GM23338 (cell line): ENCODE measurements around the gene SNCB. TPM values are rescaled to one million over a fixed set of nuclear protein-coding genes. Genes with fewer than 3 reads are reported as not detected.
A peak's percentile ranks its signal among the peaks of the same experiment; 100 is the strongest.

Source experiments
- ATAC-seq: fragments of 200-7000 bp; cut with Tn5 transposase; 3 replicates; pipeline ENCODE4 v1.9.1; 2020
- DNase-seq: peaks from one replicate; pipeline ENCODE4 v3.0.0-alpha.2; 2015; ENCODE audit warnings: low spot score
- H2AFZ ChIP-seq: fragments of 200-600 bp; sonication (generic); 2 replicates; pipeline ENCODE4 v1.8.0; 2016; ENCODE audit warnings: antibody characterized with exemption, mild to moderate bottlenecking, moderate library complexity
- H3F3A ChIP-seq: fragments of 200-600 bp; sonication (generic); replicated peaks from 2 replicates; pipeline ENCODE4 v1.8.0; 2017; ENCODE audit warnings: antibody characterized with exemption, mixed run types, low read depth
- H3K27ac ChIP-seq: fragments of 200-600 bp; sonication (generic); 2 replicates; pipeline ENCODE4 v1.6.1; 2016; ENCODE audit warnings: low read depth
- H3K27me3 ChIP-seq: fragments of 200-600 bp; sonication (generic); 2 replicates; pipeline ENCODE4 v1.8.0; 2016; ENCODE audit warnings: mild to moderate bottlenecking, mixed run types, moderate library complexity; ENCODE audit not compliant: insufficient read depth
- H3K36me3 ChIP-seq: fragments of 200-600 bp; sonication (generic); 2 replicates; pipeline ENCODE4 v1.8.0; 2016; ENCODE audit warnings: mild to moderate bottlenecking; ENCODE audit not compliant: insufficient read depth
- H3K4me1 ChIP-seq: fragments of 200-600 bp; sonication (generic); 2 replicates; pipeline ENCODE4 v1.8.0; 2016; ENCODE audit warnings: mild to moderate bottlenecking, moderate library complexity; ENCODE audit not compliant: insufficient read depth
- H3K4me2 ChIP-seq: fragments of 200-600 bp; sonication (generic); 2 replicates; pipeline ENCODE4 v1.7.1; 2017; ENCODE audit warnings: mixed run types
- H3K4me3 ChIP-seq: fragments of 200-600 bp; sonication (generic); 2 replicates; pipeline ENCODE4 v1.6.1; 2016; ENCODE audit warnings: mixed run types
- H3K79me2 ChIP-seq: fragments of 200-600 bp; sonication (generic); replicated peaks from 2 replicates; pipeline ENCODE4 v1.8.0; 2017; ENCODE audit warnings: mild to moderate bottlenecking; ENCODE audit not compliant: insufficient read depth
- H3K9me2 ChIP-seq: fragments of 200-600 bp; sonication (generic); 2 replicates; pipeline ENCODE4 v1.8.0; 2017; ENCODE audit not compliant: insufficient read depth
- H4K20me1 ChIP-seq: fragments of 200-600 bp; sonication (generic); replicated peaks from 2 replicates; pipeline ENCODE4 v1.8.0; 2017; ENCODE audit warnings: mild to moderate bottlenecking; ENCODE audit not compliant: insufficient read depth
- H3K27ac Mint-ChIP-seq: 2 replicates; pipeline ENCODE4 v1.8.0; 2020; ENCODE audit warnings: inconsistent platforms, mild to moderate bottlenecking, moderate library complexity, mixed read lengths
- H3K27me3 Mint-ChIP-seq: 3 replicates; pipeline ENCODE4 v1.8.0; 2022; ENCODE audit warnings: low read depth, mild to moderate bottlenecking, moderate library complexity, mixed read lengths, inconsistent platforms; ENCODE audit not compliant: insufficient read depth, poor library complexity
- H3K36me3 Mint-ChIP-seq: 3 replicates; pipeline ENCODE4 v1.8.0; 2021; ENCODE audit warnings: low read depth, mild to moderate bottlenecking, inconsistent platforms, moderate library complexity, mixed read lengths
- H3K4me1 Mint-ChIP-seq: 3 replicates; pipeline ENCODE4 v1.8.0; 2020; ENCODE audit warnings: mild to moderate bottlenecking, inconsistent platforms, mixed read lengths
- H3K4me3 Mint-ChIP-seq: 3 replicates; pipeline ENCODE4 v1.8.0; 2021; ENCODE audit warnings: moderate library complexity, mild to moderate bottlenecking, inconsistent platforms, mixed read lengths
- H3K9me3 Mint-ChIP-seq: 3 replicates; pipeline ENCODE4 v1.8.0; 2020; ENCODE audit warnings: moderate library complexity, mild to moderate bottlenecking, inconsistent platforms, mixed read lengths
- CREB1 ChIP-seq: fragments of 250-450 bp; sonication (Bioruptor Pico); IDR thresholded peaks from 2 replicates; pipeline ENCODE4 v1.5.0; 2020; ENCODE audit warnings: low read depth, mild to moderate bottlenecking, moderate library complexity
- POLR2AphosphoS5 ChIP-seq: IDR thresholded peaks from 2 replicates; pipeline ENCODE4 v1.6.1; 2016; ENCODE audit warnings: antibody characterized with exemption, low read depth
- STAT1 ChIP-seq: IDR thresholded peaks from one replicate; pipeline ENCODE4 v1.6.1; 2016; ENCODE audit warnings: antibody characterized with exemption; ENCODE audit not compliant: unreplicated experiment
- long read RNA-seq: library from polyadenylated mRNA; unstranded; transcript quantifications from one replicate; pipeline ENCODE4 v2.0.0, GENCODE V29; 2020; ENCODE audit not compliant: unreplicated experiment
- polyA plus RNA-seq: library from polyadenylated mRNA; unstranded; fragments of >200 nt; fragmentation: Nextera tagmentation; extraction: Ambion mirVana; gene quantifications from 2 replicates; pipeline ENCODE4 v1.2.1, GENCODE V29; 2016
- total RNA-seq: library from RNA; depleted of rRNA; stranded (reverse); fragments of >200 nt; shearing (Covaris generic); gene quantifications from 2 replicates; pipeline ENCODE4 v1.2.3, GENCODE V29; 2014; rRNA removed
- TF ChIP-seq, protein P1 (sequence below), 2 experiments: fragments of 200-600 bp in 1 of 2; sonication (generic) in 1 of 2; conservative IDR thresholded peaks; 2 replicates each; pipeline versions ENCODE4 v1.5.1 to v1.6.1; 2016 to 2017; ENCODE audit warnings: antibody characterized with exemption in 2 of 2, low read depth in 2 of 2, mild to moderate bottlenecking in 2 of 2, moderate library complexity in 1 of 2
- TF ChIP-seq, protein P2 (sequence below): fragments of 250-450 bp; sonication (Bioruptor Pico); IDR thresholded peaks from 2 replicates; pipeline ENCODE4 v1.5.0; 2020; ENCODE audit warnings: mild to moderate bottlenecking, moderate library complexity

The SNCB gene
- total RNA-seq (1.8 and 3.6 TPM in 2 replicates), polyA plus RNA-seq (13.5 and 13.8 TPM in 2 replicates)
- long read RNA-seq, partial matches to known transcripts: 0 of 3 reads
- long read RNA-seq, other reads (novel, unspliced or antisense): 0 of 3 reads

DNA sequence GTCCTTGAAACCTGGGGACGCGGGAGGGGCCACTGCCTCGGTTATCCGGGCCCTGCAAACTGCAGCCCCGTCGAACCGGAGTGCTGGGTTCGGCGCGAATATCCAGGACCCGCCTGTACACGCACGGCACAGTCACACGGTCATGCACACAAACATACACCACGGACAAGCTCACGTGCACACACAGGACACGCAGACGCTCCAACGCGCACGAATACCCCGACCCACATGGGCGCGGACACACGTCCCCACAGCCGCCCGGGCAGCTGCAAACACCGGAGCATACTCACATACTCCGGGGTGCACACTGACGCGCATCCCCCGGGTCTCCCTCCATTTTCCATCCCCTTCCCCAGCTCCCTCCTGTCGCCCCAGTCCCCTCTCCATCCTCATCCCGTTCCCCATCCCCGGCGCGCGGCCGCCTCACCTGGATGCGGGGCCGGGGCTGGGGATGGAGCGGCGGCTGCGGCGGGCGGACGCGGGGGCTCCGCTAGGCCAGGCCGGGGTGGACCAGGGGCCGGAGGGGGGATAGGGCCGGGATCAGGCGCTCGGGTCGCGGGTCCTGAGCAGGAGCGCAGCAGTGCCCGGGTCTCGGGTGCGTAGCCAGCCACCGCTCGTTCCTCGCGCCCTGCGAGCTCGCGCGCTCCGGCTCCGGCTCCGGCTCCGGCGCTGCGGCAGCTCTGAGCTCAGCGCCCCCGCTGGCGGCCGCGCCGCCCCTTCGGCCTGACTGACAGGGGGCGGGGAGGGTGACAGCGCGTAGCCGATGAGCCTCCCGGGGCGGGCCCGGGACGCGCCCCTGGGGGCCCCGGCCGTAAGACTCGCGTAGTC, at the start of gene SNCB, which contains the start of gene EIF4E1B:
TSS of gene SNCB (minus strand) at position 682 of the 828 bp plus-strand sequence. CDS start 880 bp downstream, outside the sequence.
TSS of gene EIF4E1B (plus strand) at position 823 of the 828 bp plus-strand sequence. CDS start 12,113 bp downstream, outside the sequence.
- peak within 1 kb of the TSS; percentile 73 for H3K4me3 Mint-ChIP-seq
- Histone ChIP-seq H3K4me1 (peaks cover 20% of the 10 kb centered on the region), H3K4me2 (peak within 1 kb of the TSS; percentile 97), H2AFZ (peak within 1 kb of the TSS; percentile 96), H3K27me3 (peaks cover 41% of the 10 kb centered on the region), H3K4me3 (peak within 1 kb of the TSS; percentile 87), H3K36me3 (no peaks in the 10 kb centered on the region), H3K9me2 (no peaks in the 10 kb centered on the region), H3K27ac (no peak within 1 kb of the TSS), H3F3A (peaks cover 5% of the 10 kb centered on the region; the same call in 1 of the 2 replicates), H4K20me1 (peaks cover 6% of the 10 kb centered on the region; the same call in 1 of the 2 replicates), H3K79me2 (no peaks in the 10 kb centered on the region)
- peaks cover 49% of the 10 kb centered on the region for H3K27me3 Mint-ChIP-seq
- H3K27ac Mint-ChIP-seq: no peak within 1 kb of the TSS
- no peaks in the 10 kb centered on the region for H3K36me3 Mint-ChIP-seq
- peak; percentile 81 for ATAC-seq
- peak; percentile 55; the same call in 1 of the 2 replicates for TF ChIP-seq POLR2AphosphoS5
- no peak for TF ChIP-seq CREB1 (CRISPR knock-in tag)
- H3K4me1 Mint-ChIP-seq: peaks cover 45% of the 10 kb centered on the region
- peaks cover 4% of the 10 kb centered on the region; the same call in 2 of the 3 replicates for H3K9me3 Mint-ChIP-seq
- DNase-seq: peak; percentile 89

DNA sequence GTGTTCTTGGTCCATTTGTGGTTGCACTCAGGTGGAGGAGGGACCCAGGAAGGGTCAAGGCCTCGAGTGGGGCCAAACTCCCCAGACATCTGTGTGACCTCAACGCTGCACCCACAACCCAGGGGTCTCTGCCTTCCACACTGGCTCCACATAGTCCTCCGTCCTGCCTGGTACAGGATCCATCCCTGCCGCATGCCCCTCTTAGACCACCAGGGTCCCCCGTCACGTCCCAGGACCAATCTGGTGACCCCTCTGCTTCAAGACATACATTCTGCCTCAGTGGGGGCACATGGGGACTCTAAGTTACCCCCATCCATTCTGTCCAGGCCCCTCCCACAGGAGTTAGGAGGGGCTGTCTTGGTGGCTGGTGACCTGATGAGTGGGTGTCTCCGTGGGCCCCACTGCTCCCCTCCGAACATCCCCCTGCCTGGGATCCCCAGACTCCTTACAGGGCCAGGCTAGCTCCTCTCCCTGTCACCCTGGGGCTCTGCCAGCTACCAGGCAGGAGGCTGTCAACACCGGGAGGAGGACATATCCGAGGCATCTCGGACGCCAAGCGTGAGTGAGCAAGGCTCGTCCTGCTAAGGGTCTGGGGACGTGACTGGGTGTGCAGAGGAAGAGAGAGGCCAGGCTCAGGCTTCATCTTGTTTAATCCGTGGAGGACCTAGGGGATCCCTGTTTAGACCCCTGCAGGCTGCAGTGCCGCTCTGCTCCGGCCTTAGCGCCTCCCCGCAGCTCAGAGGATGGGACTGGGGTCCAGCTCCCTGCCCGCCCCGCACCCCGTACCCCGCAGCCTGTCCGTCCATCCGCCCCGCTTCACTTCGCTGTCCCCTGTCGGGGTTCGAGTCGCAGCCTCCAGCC, 49.3 kb upstream of the SNCB start:
- Mint-ChIP-seq H3K27ac (no peak overlapping the region), H3K36me3 (no peaks in the 10 kb centered on the region), H3K9me3 (no peaks in the 10 kb centered on the region; the same call in 2 of the 3 replicates), H3K27me3 (peaks cover 22% of the 10 kb centered on the region), H3K4me3 (no peak overlapping the region; the same call in 2 of the 3 replicates), H3K4me1 (peaks cover 20% of the 10 kb centered on the region)
- Histone ChIP-seq H3K9me2 (no peaks in the 10 kb centered on the region), H3F3A (no peaks in the 10 kb centered on the region), H2AFZ (peak overlapping the region; percentile 96), H3K4me1 (peaks cover 3% of the 10 kb centered on the region; the same call in 1 of the 2 replicates), H3K4me3 (peak overlapping the region; percentile 56), H3K36me3 (no peaks in the 10 kb centered on the region), H3K4me2 (peak overlapping the region; percentile 80), H3K27me3 (peaks cover 22% of the 10 kb centered on the region), H4K20me1 (no peaks in the 10 kb centered on the region), H3K27ac (no peak overlapping the region), H3K79me2 (no peaks in the 10 kb centered on the region)
- DNase-seq (peak; percentile 42), ATAC-seq (peak; percentile 66)
- TF ChIP-seq, protein P1, sequence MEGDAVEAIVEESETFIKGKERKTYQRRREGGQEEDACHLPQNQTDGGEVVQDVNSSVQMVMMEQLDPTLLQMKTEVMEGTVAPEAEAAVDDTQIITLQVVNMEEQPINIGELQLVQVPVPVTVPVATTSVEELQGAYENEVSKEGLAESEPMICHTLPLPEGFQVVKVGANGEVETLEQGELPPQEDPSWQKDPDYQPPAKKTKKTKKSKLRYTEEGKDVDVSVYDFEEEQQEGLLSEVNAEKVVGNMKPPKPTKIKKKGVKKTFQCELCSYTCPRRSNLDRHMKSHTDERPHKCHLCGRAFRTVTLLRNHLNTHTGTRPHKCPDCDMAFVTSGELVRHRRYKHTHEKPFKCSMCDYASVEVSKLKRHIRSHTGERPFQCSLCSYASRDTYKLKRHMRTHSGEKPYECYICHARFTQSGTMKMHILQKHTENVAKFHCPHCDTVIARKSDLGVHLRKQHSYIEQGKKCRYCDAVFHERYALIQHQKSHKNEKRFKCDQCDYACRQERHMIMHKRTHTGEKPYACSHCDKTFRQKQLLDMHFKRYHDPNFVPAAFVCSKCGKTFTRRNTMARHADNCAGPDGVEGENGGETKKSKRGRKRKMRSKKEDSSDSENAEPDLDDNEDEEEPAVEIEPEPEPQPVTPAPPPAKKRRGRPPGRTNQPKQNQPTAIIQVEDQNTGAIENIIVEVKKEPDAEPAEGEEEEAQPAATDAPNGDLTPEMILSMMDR (conservative IDR thresholded peaks at IDR 0.05; ENCODE audit: low read depth in 2 of 2): peak in 1 of 2 experiments; percentile 33; a peak in 1 of 4 replicates
- no peak for TF ChIP-seq STAT1
- TF ChIP-seq, protein P2, sequence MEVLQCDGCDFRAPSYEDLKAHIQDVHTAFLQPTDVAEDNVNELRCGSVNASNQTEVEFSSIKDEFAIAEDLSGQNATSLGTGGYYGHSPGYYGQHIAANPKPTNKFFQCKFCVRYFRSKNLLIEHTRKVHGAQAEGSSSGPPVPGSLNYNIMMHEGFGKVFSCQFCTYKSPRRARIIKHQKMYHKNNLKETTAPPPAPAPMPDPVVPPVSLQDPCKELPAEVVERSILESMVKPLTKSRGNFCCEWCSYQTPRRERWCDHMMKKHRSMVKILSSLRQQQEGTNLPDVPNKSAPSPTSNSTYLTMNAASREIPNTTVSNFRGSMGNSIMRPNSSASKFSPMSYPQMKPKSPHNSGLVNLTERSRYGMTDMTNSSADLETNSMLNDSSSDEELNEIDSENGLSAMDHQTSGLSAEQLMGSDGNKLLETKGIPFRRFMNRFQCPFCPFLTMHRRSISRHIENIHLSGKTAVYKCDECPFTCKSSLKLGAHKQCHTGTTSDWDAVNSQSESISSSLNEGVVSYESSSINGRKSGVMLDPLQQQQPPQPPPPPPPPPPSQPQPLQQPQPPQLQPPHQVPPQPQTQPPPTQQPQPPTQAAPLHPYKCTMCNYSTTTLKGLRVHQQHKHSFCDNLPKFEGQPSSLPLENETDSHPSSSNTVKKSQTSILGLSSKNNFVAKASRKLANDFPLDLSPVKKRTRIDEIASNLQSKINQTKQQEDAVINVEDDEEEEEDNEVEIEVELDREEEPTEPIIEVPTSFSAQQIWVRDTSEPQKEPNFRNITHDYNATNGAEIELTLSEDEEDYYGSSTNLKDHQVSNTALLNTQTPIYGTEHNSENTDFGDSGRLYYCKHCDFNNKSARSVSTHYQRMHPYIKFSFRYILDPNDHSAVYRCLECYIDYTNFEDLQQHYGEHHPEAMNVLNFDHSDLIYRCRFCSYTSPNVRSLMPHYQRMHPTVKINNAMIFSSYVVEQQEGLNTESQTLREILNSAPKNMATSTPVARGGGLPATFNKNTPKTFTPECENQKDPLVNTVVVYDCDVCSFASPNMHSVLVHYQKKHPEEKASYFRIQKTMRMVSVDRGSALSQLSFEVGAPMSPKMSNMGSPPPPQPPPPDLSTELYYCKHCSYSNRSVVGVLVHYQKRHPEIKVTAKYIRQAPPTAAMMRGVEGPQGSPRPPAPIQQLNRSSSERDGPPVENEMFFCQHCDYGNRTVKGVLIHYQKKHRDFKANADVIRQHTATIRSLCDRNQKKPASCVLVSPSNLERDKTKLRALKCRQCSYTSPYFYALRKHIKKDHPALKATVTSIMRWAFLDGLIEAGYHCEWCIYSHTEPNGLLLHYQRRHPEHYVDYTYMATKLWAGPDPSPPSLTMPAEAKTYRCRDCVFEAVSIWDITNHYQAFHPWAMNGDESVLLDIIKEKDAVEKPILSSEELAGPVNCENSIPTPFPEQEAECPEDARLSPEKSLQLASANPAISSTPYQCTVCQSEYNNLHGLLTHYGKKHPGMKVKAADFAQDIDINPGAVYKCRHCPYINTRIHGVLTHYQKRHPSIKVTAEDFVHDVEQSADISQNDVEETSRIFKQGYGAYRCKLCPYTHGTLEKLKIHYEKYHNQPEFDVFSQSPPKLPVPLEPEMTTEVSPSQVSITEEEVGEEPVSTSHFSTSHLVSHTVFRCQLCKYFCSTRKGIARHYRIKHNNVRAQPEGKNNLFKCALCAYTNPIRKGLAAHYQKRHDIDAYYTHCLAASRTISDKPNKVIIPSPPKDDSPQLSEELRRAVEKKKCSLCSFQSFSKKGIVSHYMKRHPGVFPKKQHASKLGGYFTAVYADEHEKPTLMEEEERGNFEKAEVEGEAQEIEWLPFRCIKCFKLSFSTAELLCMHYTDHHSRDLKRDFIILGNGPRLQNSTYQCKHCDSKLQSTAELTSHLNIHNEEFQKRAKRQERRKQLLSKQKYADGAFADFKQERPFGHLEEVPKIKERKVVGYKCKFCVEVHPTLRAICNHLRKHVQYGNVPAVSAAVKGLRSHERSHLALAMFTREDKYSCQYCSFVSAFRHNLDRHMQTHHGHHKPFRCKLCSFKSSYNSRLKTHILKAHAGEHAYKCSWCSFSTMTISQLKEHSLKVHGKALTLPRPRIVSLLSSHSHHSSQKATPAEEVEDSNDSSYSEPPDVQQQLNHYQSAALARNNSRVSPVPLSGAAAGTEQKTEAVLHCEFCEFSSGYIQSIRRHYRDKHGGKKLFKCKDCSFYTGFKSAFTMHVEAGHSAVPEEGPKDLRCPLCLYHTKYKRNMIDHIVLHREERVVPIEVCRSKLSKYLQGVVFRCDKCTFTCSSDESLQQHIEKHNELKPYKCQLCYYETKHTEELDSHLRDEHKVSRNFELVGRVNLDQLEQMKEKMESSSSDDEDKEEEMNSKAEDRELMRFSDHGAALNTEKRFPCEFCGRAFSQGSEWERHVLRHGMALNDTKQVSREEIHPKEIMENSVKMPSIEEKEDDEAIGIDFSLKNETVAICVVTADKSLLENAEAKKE (CRISPR knock-in tag): no peak
